BE2C (cell line): Measurements from ENCODE around the gene KRTAP5-8.
"Not testable (repeated sequence)": the region's sequence is repeated elsewhere in the genome, so short reads cannot be mapped to it uniquely, and the experiment has no call there.

Experiments used
- DNase-seq: peaks from one replicate; pipeline ENCODE4 v3.0.0-alpha.2; 2020
- H3K27me3 ChIP-seq: fragments of 250-450 bp; sonication (Bioruptor Pico); 2 replicates; pipeline ENCODE4 v1.5.1; 2020; ENCODE audit warnings: mild to moderate bottlenecking
- H3K36me3 ChIP-seq: fragments of 250-450 bp; sonication (Bioruptor Pico); 2 replicates; pipeline ENCODE4 v1.5.1; 2020; ENCODE audit warnings: mild to moderate bottlenecking
- H3K4me1 ChIP-seq: fragments of 250-450 bp; sonication (Bioruptor Pico); 2 replicates; pipeline ENCODE4 v1.5.1; 2020
- H3K4me3 ChIP-seq: 2 replicates; pipeline ENCODE4 v1.5.1; 2011; ENCODE audit warnings: low read depth, low read length
- H3K9me3 ChIP-seq: fragments of 250-450 bp; sonication (Bioruptor Pico); 2 replicates; pipeline ENCODE4 v1.5.1; 2020
- TF ChIP-seq, protein P1 (sequence below): IDR thresholded peaks from 2 replicates; pipeline ENCODE4 v1.5.1; 2012; ENCODE audit warnings: mild to moderate bottlenecking, low read depth, low read length

Gene KRTAP5-8

DNA sequence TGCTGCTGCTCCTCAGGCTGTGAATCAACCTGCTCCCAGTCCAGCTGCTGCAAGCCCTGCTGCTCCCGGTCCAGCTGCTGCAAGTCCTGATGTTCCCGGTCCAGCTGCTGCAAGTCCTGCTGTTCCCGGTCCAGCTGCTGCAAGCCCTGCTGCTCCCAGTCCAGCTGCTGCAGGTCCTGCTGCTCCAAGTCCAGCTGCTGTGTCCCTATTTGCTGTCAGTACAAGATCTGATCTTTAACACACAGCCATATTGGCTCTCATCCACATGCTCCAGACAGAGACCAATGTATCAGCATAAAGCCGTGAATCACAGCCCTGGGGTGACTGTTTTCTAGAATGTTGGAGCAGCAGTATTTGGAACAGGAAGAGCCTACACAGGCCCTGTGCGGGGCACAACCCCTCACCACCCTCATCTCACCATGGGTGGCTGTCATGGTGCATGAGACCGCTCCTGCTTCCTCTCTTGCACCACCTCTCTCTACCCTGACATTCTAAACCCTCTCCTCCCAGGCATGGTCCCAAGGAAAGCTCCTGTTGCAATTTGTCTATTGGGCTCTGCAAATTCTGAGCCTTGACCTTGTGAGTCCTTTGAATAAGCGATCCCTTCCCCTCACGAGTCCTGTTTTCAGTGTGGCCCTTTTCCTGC, 31.0 kb downstream of the KRTAP5-8 start:
- Histone ChIP-seq H3K27me3 (no peaks in the 10 kb centered on the region), H3K4me1 (no peaks in the 10 kb centered on the region), H3K4me3 (no peak overlapping the region), H3K9me3 (no peaks in the 10 kb centered on the region), H3K36me3 (no peaks in the 10 kb centered on the region)
- DNase-seq = peak; percentile 25
- TF ChIP-seq, protein P1, sequence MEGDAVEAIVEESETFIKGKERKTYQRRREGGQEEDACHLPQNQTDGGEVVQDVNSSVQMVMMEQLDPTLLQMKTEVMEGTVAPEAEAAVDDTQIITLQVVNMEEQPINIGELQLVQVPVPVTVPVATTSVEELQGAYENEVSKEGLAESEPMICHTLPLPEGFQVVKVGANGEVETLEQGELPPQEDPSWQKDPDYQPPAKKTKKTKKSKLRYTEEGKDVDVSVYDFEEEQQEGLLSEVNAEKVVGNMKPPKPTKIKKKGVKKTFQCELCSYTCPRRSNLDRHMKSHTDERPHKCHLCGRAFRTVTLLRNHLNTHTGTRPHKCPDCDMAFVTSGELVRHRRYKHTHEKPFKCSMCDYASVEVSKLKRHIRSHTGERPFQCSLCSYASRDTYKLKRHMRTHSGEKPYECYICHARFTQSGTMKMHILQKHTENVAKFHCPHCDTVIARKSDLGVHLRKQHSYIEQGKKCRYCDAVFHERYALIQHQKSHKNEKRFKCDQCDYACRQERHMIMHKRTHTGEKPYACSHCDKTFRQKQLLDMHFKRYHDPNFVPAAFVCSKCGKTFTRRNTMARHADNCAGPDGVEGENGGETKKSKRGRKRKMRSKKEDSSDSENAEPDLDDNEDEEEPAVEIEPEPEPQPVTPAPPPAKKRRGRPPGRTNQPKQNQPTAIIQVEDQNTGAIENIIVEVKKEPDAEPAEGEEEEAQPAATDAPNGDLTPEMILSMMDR = no peak

DNA sequence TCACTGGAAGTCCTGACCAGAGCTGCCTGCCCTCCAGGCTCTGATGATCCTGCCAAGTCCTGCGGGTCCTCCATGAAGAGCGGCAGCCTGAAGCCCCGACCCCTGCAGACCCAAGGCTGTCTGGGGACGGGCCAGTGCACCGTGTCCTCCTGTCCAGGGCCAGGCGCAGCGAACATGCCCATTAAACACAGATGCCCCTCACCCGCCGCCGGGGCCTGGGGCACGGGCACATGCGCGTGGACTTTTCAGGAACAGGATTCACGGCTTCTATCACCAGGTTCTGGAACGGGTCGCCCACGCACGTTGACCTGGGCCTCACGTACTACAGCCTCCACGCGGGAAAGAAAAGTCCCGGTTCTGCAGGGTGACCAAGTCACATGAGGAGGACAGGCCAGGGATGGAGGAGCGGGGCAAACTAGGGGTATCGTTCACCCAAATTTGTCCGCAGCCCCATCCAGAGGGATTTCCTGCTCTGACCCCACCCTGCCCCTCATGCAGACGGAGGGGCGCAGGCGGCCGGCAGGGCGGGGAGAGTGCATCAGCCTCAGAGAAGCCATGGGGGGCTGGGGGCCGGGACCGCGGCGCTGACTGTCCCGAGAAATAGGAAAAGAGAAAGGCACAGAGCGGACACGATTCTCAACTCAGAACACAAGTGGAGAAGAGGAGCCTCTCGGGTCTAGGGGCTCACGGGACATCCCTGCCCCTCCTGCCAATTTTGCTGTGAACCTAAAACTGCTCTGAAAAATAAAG, 33.5 kb downstream of the KRTAP5-8 start:
- not testable (repeated sequence) for H3K36me3 ChIP-seq, H3K4me1 ChIP-seq, H3K27me3 ChIP-seq, DNase-seq, H3K9me3 ChIP-seq, H3K4me3 ChIP-seq

DNA sequence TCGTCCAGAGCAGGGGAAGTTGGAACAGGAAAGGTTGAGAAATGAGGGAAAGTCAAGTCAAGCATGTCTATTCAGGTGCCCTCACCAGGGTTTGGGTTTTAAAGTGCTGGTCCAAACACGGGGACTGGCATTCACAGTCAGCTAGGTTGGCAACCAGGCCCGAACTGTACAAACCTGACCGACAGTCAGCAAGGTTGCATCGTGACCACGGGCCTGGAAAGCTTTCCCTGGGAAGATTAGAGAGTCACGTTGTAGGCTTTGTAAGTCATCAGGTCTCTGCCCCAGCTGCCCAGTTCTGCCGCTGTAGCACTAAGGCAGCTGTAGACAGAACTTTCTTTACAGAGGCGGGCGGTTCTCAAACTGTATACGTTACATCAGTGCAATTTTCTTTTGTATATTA, 35.0 kb downstream of the KRTAP5-8 start:
- no peaks in the 10 kb centered on the region for H3K36me3 ChIP-seq
- H3K4me1 ChIP-seq = no peaks in the 10 kb centered on the region
- no peak for DNase-seq
- no peaks in the 10 kb centered on the region for H3K9me3 ChIP-seq
- no peak overlapping the region for H3K4me3 ChIP-seq
- TF ChIP-seq, protein P1 = no peak
- no peaks in the 10 kb centered on the region; the same call in 1 of the 2 replicates for H3K27me3 ChIP-seq

DNA sequence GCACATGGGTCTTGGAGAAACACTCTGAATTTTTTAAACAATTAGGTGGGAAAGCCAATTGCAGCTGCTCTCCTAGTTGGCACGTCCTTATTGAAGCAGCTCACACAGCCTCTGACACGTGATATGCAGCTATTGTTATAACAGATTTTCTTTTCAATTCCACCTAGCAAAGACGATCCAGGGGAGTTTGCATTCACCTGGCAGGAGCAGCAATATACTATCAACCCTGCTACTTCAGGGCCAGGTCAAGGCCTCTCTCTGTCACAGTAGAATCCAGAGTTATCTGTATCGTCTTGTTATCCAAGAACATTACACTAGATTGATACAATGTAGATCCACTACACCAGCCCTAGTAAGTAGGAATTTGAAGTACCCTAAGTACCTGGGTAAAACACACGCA, 36.6 kb downstream of the KRTAP5-8 start:
- H3K4me3 ChIP-seq = no peak overlapping the region
- no peak for DNase-seq
- TF ChIP-seq, protein P1 = no peak
- H3K36me3 ChIP-seq = no peaks in the 10 kb centered on the region
- H3K4me1 ChIP-seq = no peaks in the 10 kb centered on the region
- no peaks in the 10 kb centered on the region for H3K9me3 ChIP-seq
- H3K27me3 ChIP-seq = no peaks in the 10 kb centered on the region; the same call in 1 of the 2 replicates

DNA sequence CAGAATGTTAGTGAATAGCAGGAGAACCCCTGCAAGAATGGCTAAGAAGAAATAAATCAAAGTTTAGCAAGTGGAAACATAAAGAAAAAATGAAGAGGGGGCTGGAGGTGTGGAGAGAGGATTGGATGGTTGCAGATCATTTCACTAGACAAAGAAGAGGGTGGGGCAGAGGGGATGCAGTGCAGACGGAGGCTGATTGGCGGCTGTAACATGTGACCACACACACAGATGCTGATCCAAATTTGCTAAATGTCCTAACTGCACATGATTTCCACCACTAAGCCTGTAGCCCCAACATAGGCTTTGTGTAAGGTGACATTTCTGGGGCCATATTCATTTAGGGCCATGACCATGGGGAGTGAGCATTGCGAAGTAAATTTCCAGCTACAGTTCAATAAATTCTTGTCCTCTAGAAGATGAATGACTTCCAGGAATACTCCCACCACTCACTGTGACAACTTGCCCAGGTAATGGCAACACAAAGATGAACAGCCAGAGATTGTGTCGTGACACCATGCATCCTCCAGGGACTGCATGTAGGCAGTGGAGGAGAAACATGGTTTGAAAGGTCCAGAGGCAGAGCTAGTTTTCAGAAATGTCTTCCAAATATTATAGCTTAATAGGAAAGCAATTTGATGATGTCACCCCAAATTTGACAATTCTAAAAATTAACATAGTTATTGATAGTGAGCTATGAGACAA, 38.0 kb downstream of the KRTAP5-8 start:
- Histone ChIP-seq H3K9me3 (no peaks in the 10 kb centered on the region), H3K27me3 (no peaks in the 10 kb centered on the region; the same call in 1 of the 2 replicates), H3K4me3 (no peak overlapping the region), H3K36me3 (no peaks in the 10 kb centered on the region), H3K4me1 (no peaks in the 10 kb centered on the region)
- TF ChIP-seq, protein P1 = no peak
- DNase-seq = no peak

DNA sequence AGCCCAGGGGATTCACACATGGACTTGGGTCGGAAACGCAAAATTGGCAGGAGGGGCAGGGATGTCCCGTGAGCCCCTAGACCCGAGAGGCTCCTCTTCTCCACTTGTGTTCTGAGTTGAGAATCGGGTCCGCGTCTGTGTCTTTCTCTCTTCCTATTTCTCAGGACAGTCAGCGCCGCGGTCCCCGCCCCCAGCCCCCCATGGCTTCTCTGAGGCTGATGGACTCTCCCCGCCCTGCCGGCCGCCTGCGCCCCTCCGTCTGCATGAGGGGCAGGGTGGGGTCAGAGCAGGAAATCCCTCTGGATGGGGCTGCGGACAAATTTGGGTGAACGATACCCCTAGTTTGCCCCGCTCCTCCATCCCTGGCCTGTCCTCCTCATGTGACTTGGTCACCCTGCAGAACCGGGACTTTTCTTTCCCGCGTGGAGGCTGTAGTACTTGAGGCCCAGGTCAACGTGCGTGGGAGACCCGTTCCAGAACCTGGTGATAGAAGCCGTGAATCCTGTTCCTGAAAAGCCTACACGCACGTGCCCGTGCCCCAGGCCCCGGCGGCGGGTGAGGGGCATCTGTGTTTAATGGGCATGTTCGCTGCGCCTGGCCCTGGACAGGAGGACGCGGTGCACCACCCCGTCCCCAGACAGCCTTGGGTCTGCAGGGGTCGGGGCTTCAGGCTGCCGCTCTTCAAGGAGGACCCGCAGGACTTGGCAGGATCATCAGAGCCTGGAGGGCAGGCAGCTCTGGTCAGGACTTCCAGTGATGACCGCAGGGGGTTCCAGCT, 39.1 kb downstream of the KRTAP5-8 start:
- not testable (repeated sequence) for H3K4me1 ChIP-seq, H3K27me3 ChIP-seq, DNase-seq, H3K9me3 ChIP-seq, H3K36me3 ChIP-seq, H3K4me3 ChIP-seq
